Keratinocyte (primary cell): ENCODE measurements around the gene P2RX2.

Experiments used
- CTCF ChIP-seq, 3 experiments: IDR thresholded peaks in 1 of 3; conservative IDR thresholded peaks in 1 of 3; optimal IDR thresholded peaks in 1 of 3; 2 replicates in 2 of 3; 3 replicates in 1 of 3; pipeline versions ENCODE3 to v1.5.1; 2011; ENCODE audit warnings: low read length in 3 of 3, mild to moderate bottlenecking in 3 of 3, moderate library complexity in 2 of 3, control low read depth in 1 of 3, inconsistent platforms in 1 of 3; ENCODE audit not compliant: insufficient read depth in 2 of 3; ENCODE audit errors: extremely low read depth in 1 of 3
- EZH2 ChIP-seq: IDR thresholded peaks from one replicate; pipeline ENCODE4 v1.6.1; 2012; ENCODE audit warnings: inconsistent platforms, mild to moderate bottlenecking, low read length, moderate library complexity

- TF ChIP-seq CTCF (optimal IDR thresholded peaks at IDR 0.05 in 1 of 3, IDR thresholded peaks at IDR 0.05 in 1 of 3, conservative IDR thresholded peaks at IDR 0.05 in 1 of 3; ENCODE audit: extremely low read depth in 1 of 3, insufficient read depth in 2 of 3, low read length in 3 of 3): no peak
- TF ChIP-seq EZH2: no peak
Measured at GRCh38 chr12:132582058-132582420, 36.5 kb upstream of the P2RX2 start.
